ENCODE measurements around the gene MRGPRX2. TPM values are rescaled to one million over a fixed set of nuclear protein-coding genes. Genes with fewer than 3 reads are reported as not detected.

Gene MRGPRX2
- total RNA-seq, 2 donors from 2014 or later: not detected

GRCh38 chr11:19055905-19056304 is 4.6 kb downstream of the MRGPRX2 start:
- Mint-ChIP-seq H3K9me3 (peaks cover 3% of the 10 kb centered on the region), H3K4me3 (no peak overlapping the region), H3K27me3 (peaks cover 10 to 19% of the 10 kb centered on the region in 2 donors), H3K4me1 (ENCODE audit: low read depth in 2 of 2) (peaks cover 21% of the 10 kb centered on the region in 2 donors), H3K36me3 (peaks cover 10% of the 10 kb centered on the region), H3K27ac (peak overlapping the region in 1 of 2 donors; percentile 56)
- ATAC-seq (peak in 1 of 2 donors; percentile 8), DNase-seq (ENCODE audit: low spot score) (no peak)

GRCh38 chr11:19055016-19055415 is 5.5 kb downstream of the MRGPRX2 start:
- Mint-ChIP-seq H3K27ac (no peak overlapping the region), H3K27me3 (peaks cover 10 to 20% of the 10 kb centered on the region in 2 donors), H3K9me3 (peaks cover 5% of the 10 kb centered on the region), H3K36me3 (peaks cover 14% of the 10 kb centered on the region), H3K4me1 (ENCODE audit: low read depth in 2 of 2) (peaks cover 12 to 13% of the 10 kb centered on the region in 2 donors), H3K4me3 (no peak overlapping the region)
- DNase-seq (ENCODE audit: low spot score) (no peak), ATAC-seq (no peak)

DNA sequence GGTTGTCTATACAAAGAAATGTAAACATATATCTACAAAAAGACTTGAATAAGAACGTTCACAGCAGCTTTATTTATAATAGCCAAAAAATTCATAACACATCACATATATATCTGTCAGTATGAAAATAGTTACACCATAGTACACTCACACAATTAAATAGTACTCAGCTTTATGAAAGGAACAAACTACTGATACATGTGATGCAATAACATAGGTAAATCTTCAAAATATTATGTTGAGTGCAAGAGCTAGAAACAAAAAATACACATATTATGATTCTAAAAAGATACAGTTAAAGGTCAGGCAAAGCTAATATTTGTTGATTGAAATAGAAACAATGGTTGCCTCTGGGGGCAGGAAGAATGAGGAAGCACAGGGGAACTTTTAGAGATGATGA is 6.6 kb downstream of the MRGPRX2 start:
- Mint-ChIP-seq H3K4me1 (ENCODE audit: low read depth in 2 of 2) (peaks cover 1 to 3% of the 10 kb centered on the region in 2 donors), H3K9me3 (peaks cover 5% of the 10 kb centered on the region), H3K27me3 (peaks cover 14 to 20% of the 10 kb centered on the region in 2 donors), H3K27ac (no peak overlapping the region), H3K36me3 (peaks cover 14% of the 10 kb centered on the region), H3K4me3 (no peak overlapping the region)
- no peak for DNase-seq (ENCODE audit: low spot score)
- no peak for ATAC-seq

DNA sequence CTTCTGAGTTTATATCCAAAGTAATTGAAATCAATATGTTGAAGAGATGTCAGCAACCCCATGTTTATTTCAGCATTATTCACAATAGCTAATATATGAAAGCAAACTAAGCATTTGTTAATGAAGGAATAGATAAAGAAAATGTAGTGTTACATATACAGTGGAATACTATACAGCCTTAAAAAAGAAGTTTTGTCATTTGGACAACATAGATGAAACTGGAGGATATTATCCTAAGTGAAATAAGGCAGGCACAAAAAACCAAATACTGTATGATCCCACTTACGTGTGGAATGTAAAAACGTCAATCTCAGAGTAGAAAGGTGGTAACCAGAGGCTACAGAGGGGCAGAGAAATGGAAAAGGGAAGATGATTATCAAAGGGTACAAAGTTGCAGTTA is 10.2 kb downstream of the MRGPRX2 start:
- no peak for ATAC-seq
- Mint-ChIP-seq H3K4me1 (ENCODE audit: low read depth in 2 of 2) (no peaks in the 10 kb centered on the region), H3K27ac (no peak overlapping the region), H3K27me3 (peaks cover 32 to 44% of the 10 kb centered on the region in 2 donors), H3K9me3 (peaks cover 5% of the 10 kb centered on the region), H3K36me3 (peaks cover 14% of the 10 kb centered on the region), H3K4me3 (no peak overlapping the region)
- no peak for DNase-seq (ENCODE audit: low spot score)

DNA sequence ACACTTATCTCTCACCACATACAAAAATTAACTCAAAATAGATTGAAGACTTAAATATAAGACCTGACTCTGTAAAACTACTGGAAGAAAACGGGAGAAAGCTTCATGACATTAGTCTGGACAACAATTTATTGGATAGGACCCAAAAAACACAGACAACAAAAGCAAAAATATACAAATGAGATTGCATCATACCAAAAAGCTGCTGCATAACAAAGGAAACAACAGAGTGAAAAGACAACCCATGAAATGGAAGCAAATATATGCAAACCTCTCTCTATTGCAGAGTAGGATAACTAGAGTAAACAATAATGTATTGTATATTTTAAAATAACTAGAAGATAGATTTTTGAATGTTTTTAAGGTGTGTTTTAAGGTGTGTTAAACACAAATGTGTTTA is 11.2 kb downstream of the MRGPRX2 start:
- Mint-ChIP-seq H3K4me3 (no peak overlapping the region), H3K4me1 (ENCODE audit: low read depth in 2 of 2) (no peaks in the 10 kb centered on the region), H3K9me3 (peaks cover 5% of the 10 kb centered on the region), H3K27me3 (peaks cover 40 to 52% of the 10 kb centered on the region in 2 donors), H3K36me3 (peaks cover 14% of the 10 kb centered on the region), H3K27ac (no peak overlapping the region)
- no peak for ATAC-seq
- DNase-seq (ENCODE audit: low spot score): no peak

DNA sequence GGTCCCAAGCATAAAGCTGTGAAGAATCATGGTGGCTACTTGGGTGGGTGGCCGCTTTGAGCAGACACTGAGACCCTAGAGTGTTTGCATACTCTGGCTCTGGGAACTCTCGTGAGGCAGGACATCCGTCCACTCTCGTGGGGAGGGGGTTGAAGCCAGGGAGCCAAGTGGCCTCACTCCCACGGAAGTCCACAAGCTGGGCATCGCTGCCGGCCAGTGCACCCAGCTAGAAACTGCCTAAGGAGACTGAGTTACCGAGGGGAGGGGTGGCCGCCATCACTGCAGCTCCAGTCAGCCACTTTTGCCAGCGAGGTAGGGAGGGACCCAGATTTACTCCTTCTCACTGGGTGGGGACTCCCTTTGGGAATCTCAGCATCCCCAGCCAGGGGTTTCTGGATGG is 20.5 kb downstream of the MRGPRX2 start:
- Mint-ChIP-seq H3K4me3 (no peak overlapping the region), H3K27ac (no peak overlapping the region), H3K27me3 (peaks cover 39 to 67% of the 10 kb centered on the region in 2 donors), H3K4me1 (ENCODE audit: low read depth in 2 of 2) (no peaks in the 10 kb centered on the region), H3K9me3 (peaks cover 10% of the 10 kb centered on the region), H3K36me3 (peaks cover 24% of the 10 kb centered on the region)
- DNase-seq (ENCODE audit: low spot score) (no peak), ATAC-seq (no peak)

- peaks cover 24% of the 10 kb centered on the region for H3K36me3 Mint-ChIP-seq
- no peak overlapping the region for H3K27ac Mint-ChIP-seq
- peaks cover 10% of the 10 kb centered on the region for H3K9me3 Mint-ChIP-seq
- H3K27me3 Mint-ChIP-seq: peaks cover 33 to 64% of the 10 kb centered on the region in 2 donors
- no peak overlapping the region for H3K4me3 Mint-ChIP-seq
- ATAC-seq (no peak), DNase-seq (ENCODE audit: low spot score) (no peak)
- no peaks in the 10 kb centered on the region for H3K4me1 Mint-ChIP-seq (ENCODE audit: low read depth in 2 of 2)
Observed at GRCh38 chr11:19039409-19039808, 21.1 kb downstream of the MRGPRX2 start.

- Mint-ChIP-seq H3K36me3 (no peaks in the 10 kb centered on the region), H3K27me3 (peaks cover 10 to 51% of the 10 kb centered on the region in 2 donors), H3K4me1 (ENCODE audit: low read depth in 2 of 2) (no peaks in the 10 kb centered on the region), H3K4me3 (no peak overlapping the region), H3K9me3 (no peaks in the 10 kb centered on the region), H3K27ac (no peak overlapping the region)
- ATAC-seq (no peak), DNase-seq (ENCODE audit: low spot score) (no peak)
Observed at GRCh38 chr11:19032990-19033389, 27.5 kb downstream of the MRGPRX2 start.

- no peaks in the 10 kb centered on the region for H3K36me3 Mint-ChIP-seq
- no peak overlapping the region for H3K4me3 Mint-ChIP-seq
- peaks cover 30 to 45% of the 10 kb centered on the region in 2 donors for H3K27me3 Mint-ChIP-seq
- no peak overlapping the region for H3K27ac Mint-ChIP-seq
- H3K4me1 Mint-ChIP-seq (ENCODE audit: low read depth in 2 of 2): peaks cover 5 to 7% of the 10 kb centered on the region in 2 donors
- ATAC-seq (peak in 1 of 2 donors; percentile 52), DNase-seq (ENCODE audit: low spot score) (no peak)
- peaks cover 5% of the 10 kb centered on the region for H3K9me3 Mint-ChIP-seq
Observed at GRCh38 chr11:19027829-19028595, 32.5 kb downstream of the MRGPRX2 start.

- H3K9me3 Mint-ChIP-seq: peaks cover 5% of the 10 kb centered on the region
- no peaks in the 10 kb centered on the region for H3K36me3 Mint-ChIP-seq
- H3K27me3 Mint-ChIP-seq: peaks cover 31 to 42% of the 10 kb centered on the region in 2 donors
- peak in 1 of 2 donors; percentile 46 for ATAC-seq
- H3K4me1 Mint-ChIP-seq (ENCODE audit: low read depth in 2 of 2): peaks cover 5 to 7% of the 10 kb centered on the region in 2 donors
- H3K27ac Mint-ChIP-seq: no peak overlapping the region
- H3K4me3 Mint-ChIP-seq: no peak overlapping the region
- no peak for DNase-seq (ENCODE audit: low spot score)
Observed at GRCh38 chr11:19026862-19027261, 33.7 kb downstream of the MRGPRX2 start.

DNA sequence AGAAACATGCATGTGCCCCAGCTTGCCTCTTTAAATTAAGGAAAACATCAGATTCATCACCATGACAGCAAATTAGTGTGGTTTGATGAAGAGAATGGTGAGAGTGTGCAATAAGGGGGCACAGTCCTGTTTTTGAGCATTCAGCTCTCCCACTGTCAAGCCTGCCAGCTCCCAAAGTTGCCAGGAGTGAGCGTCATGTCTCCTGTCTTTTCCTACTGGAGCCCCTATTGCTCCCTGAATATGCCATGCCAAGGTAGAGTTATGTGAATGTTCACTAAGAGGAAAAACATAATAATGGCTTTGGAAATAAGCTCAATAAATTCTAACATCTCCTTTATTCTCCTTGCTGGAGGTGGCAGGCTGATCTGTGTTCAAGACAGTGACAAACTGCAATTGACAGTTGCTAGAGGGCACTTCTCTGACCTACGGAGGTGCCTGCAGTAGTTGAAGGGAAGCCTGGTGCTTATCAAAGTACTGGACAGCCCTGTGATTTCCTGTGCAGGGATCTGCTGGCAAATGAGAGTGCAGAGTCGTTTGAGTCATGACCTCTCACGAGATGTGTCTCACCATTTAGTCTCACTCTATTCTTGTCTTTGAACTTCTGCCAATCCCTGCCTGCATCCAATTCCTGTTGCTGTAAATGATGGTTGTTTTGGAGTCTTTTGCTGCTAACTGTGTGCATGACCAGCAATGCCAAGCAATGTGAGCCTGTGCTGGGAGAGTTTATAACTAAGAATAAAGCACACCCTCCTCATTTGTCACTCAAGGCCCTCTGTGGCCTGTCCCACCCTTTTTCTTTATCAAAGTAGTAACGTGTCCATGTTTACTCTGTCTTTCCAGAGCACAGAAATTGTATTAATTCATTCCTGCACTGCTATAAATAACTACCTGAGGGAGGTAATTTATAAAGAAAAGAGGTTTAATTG is 34.8 kb downstream of the MRGPRX2 start:
- Mint-ChIP-seq H3K27me3 (peaks cover 35 to 40% of the 10 kb centered on the region in 2 donors), H3K9me3 (peaks cover 5% of the 10 kb centered on the region), H3K36me3 (no peaks in the 10 kb centered on the region), H3K4me3 (no peak overlapping the region), H3K27ac (no peak overlapping the region), H3K4me1 (ENCODE audit: low read depth in 2 of 2) (peaks cover 5 to 7% of the 10 kb centered on the region in 2 donors)
- DNase-seq (ENCODE audit: low spot score) (no peak), ATAC-seq (no peak)

DNA sequence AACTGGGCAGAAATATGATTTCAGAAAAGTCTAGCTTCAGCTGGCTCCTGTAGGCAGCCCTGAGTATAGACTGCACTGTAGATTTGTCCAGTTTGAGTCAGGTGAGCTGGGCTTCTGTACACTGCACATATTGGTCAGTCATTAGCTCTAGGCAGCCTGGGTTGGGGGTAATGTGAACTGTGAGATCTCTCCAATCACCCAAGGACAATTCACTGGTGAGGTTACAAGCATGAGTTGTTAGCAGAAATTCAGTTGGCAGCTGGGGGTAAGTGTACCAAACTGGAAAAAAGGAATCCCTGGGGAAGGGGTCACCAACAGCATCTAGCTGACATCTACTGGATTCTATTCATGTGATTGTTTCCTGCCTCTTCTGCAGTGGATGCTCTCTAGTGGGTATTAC is 39.7 kb downstream of the MRGPRX2 start:
- no peaks in the 10 kb centered on the region for H3K36me3 Mint-ChIP-seq
- H3K9me3 Mint-ChIP-seq: no peaks in the 10 kb centered on the region
- H3K27me3 Mint-ChIP-seq: peaks cover 35 to 38% of the 10 kb centered on the region in 2 donors
- DNase-seq (ENCODE audit: low spot score): no peak
- no peak overlapping the region for H3K4me3 Mint-ChIP-seq
- H3K27ac Mint-ChIP-seq: no peak overlapping the region
- no peaks in the 10 kb centered on the region for H3K4me1 Mint-ChIP-seq (ENCODE audit: low read depth in 2 of 2)
- ATAC-seq: no peak

DNA sequence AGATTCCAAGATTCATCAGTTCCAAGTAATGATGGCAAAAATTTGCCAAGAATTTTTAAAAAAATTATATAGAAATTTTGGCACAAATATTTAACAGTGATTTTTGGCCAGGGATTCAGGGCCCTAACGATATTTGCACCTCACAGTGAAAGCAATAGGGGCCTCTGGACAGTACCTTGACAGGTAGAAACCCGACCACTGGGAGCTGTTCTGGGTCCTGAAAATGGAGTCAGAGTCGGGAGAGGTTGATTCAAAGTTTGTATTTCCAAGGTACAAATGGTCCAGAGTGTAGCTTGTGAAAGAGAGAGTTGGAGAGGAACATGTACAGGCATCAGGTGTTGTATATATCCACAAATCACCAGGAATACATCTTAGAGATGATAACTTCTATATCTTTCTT is 41.6 kb downstream of the MRGPRX2 start:
- Mint-ChIP-seq H3K27me3 (peaks cover 24 to 44% of the 10 kb centered on the region in 2 donors), H3K4me3 (no peak overlapping the region)
- no peak for ATAC-seq

More for the DNA sequence above, 41.6 kb downstream of the MRGPRX2 start:
- no peaks in the 10 kb centered on the region for H3K9me3 Mint-ChIP-seq
- no peaks in the 10 kb centered on the region for H3K36me3 Mint-ChIP-seq
- no peak overlapping the region for H3K27ac Mint-ChIP-seq
- no peaks in the 10 kb centered on the region for H3K4me1 Mint-ChIP-seq (ENCODE audit: low read depth in 2 of 2)
- DNase-seq (ENCODE audit: low spot score): no peak
